Stomach (tissue), 4 donors: ENCODE measurements around the gene PNCK.

Source experiments
- POLR2AphosphoS5 ChIP-seq, 3 donors: sonication (generic); formaldehyde crosslinking; IDR thresholded peaks; one replicate each; pipeline ENCODE4 v1.6.1; 2016; ENCODE audit warnings: antibody characterized with exemption in 3 of 3
- TF ChIP-seq, protein P1 (sequence below), 7 experiments: fragments of 450-650 bp in 4 of 7; fragments of 200-600 bp in 3 of 7; sonication (generic) in 3 of 7; IDR thresholded peaks; one replicate each; pipeline ENCODE4 v1.5.1; 2016 to 2019; ENCODE audit warnings: antibody characterized with exemption in 7 of 7, control low read depth in 2 of 7, mild to moderate bottlenecking in 1 of 7

GRCh38 chrX:153649915-153650782 lies 23.5 kb downstream of the PNCK start:
- TF ChIP-seq, protein P1, sequence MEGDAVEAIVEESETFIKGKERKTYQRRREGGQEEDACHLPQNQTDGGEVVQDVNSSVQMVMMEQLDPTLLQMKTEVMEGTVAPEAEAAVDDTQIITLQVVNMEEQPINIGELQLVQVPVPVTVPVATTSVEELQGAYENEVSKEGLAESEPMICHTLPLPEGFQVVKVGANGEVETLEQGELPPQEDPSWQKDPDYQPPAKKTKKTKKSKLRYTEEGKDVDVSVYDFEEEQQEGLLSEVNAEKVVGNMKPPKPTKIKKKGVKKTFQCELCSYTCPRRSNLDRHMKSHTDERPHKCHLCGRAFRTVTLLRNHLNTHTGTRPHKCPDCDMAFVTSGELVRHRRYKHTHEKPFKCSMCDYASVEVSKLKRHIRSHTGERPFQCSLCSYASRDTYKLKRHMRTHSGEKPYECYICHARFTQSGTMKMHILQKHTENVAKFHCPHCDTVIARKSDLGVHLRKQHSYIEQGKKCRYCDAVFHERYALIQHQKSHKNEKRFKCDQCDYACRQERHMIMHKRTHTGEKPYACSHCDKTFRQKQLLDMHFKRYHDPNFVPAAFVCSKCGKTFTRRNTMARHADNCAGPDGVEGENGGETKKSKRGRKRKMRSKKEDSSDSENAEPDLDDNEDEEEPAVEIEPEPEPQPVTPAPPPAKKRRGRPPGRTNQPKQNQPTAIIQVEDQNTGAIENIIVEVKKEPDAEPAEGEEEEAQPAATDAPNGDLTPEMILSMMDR (IDR thresholded peaks at IDR 0.05): no peak
- TF ChIP-seq POLR2AphosphoS5 (IDR thresholded peaks at IDR 0.05): no peak
